Measurements from ENCODE around the gene LTBP1. TPM values are rescaled to one million over a fixed set of nuclear protein-coding genes. Genes with fewer than 3 reads are reported as not detected.
A peak's percentile ranks its signal among the peaks of the same experiment; 100 is the strongest.

LTBP1 gene
- total and polyA plus RNA-seq, 7 experiments from 2014 or later, result 0.29 to 2.1 TPM; not detected in 5

GRCh38 chr2:33086400-33087015 is 139.8 kb downstream of the LTBP1 start:
- H3K27ac Mint-ChIP-seq, result no peak overlapping the region
- H3K27me3 Mint-ChIP-seq, result peaks cover 5 to 27% (median 13%) of the 10 kb centered on the region in 5 donors
- no peaks in the 10 kb centered on the region for H3K27me3 ChIP-seq (ENCODE audit: control insufficient read depth in 2 of 2, insufficient read depth in 2 of 2, low read length in 2 of 2)
- no peak overlapping the region for H3K4me3 Mint-ChIP-seq
- DNase-seq (no peak), ATAC-seq (peak; percentile 44)
- CTCF ChIA-PET, result no interaction called here
- H3K4me3 ChIP-seq (ENCODE audit: low read length), result no peak overlapping the region
- no peaks in the 10 kb centered on the region for H3K4me1 ChIP-seq (ENCODE audit: control insufficient read depth in 2 of 2, insufficient read depth in 2 of 2, low read length in 2 of 2)
- POLR2A ChIA-PET, result no interaction called here
- no peak overlapping the region for H3K27ac ChIP-seq (ENCODE audit: low read depth, low read length)
- H3K36me3 ChIP-seq (ENCODE audit: control insufficient read depth in 2 of 3, insufficient read depth in 3 of 3, low read length in 3 of 3), result no peaks in the 10 kb centered on the region
- H3K36me3 Mint-ChIP-seq, result peaks cover 0 to 4% (median 0%) of the 10 kb centered on the region in 5 donors
- intact Hi-C loops (cut with micrococcal nuclease), result no loop called here
- H3K4me1 Mint-ChIP-seq, result peaks cover 0 to 11% (median 0%) of the 10 kb centered on the region in 7 donors
- H3K9me3 Mint-ChIP-seq, result peaks cover 0 to 6% (median 0%) of the 10 kb centered on the region in 11 donors
- H3K9me3 ChIP-seq (ENCODE audit: control insufficient read depth in 2 of 3, low read length in 3 of 3), result no peaks in the 10 kb centered on the region

GRCh38 chr2:33090553-33091134 is 143.9 kb downstream of the LTBP1 start:
- no peak for DNase-seq
- intact Hi-C loops (cut with micrococcal nuclease), result no loop called here
- H3K27ac Mint-ChIP-seq, result no peak overlapping the region
- Histone ChIP-seq H3K27ac (ENCODE audit: low read depth, low read length) (no peak overlapping the region), H3K4me1 (ENCODE audit: control insufficient read depth in 2 of 2, insufficient read depth in 2 of 2, low read length in 2 of 2) (no peaks in the 10 kb centered on the region), H3K27me3 (ENCODE audit: control insufficient read depth in 2 of 2, insufficient read depth in 2 of 2, low read length in 2 of 2) (no peaks in the 10 kb centered on the region), H3K9me3 (ENCODE audit: control insufficient read depth in 2 of 3, low read length in 3 of 3) (no peaks in the 10 kb centered on the region), H3K36me3 (ENCODE audit: control insufficient read depth in 2 of 3, insufficient read depth in 3 of 3, low read length in 3 of 3) (no peaks in the 10 kb centered on the region), H3K4me3 (ENCODE audit: low read length) (no peak overlapping the region)
- no peaks in the 10 kb centered on the region for H3K36me3 Mint-ChIP-seq
- peaks cover 0 to 16% (median 6%) of the 10 kb centered on the region in 5 donors for H3K27me3 Mint-ChIP-seq
- no peak overlapping the region for H3K4me3 Mint-ChIP-seq
- ATAC-seq, result no peak
- POLR2A ChIA-PET, result no interaction called here
- CTCF ChIA-PET, result no interaction called here
- peaks cover 0 to 11% (median 0%) of the 10 kb centered on the region in 11 donors for H3K9me3 Mint-ChIP-seq
- H3K4me1 Mint-ChIP-seq, result no peaks in the 10 kb centered on the region

GRCh38 chr2:33091541-33092123 is 144.9 kb downstream of the LTBP1 start:
- Mint-ChIP-seq H3K4me3 (no peak overlapping the region), H3K27ac (no peak overlapping the region), H3K9me3 (peaks cover 0 to 13% (median 2%) of the 10 kb centered on the region in 11 donors), H3K27me3 (peaks cover 0 to 16% (median 12%) of the 10 kb centered on the region in 5 donors), H3K4me1 (no peaks in the 10 kb centered on the region), H3K36me3 (no peaks in the 10 kb centered on the region)
- Histone ChIP-seq H3K9me3 (ENCODE audit: control insufficient read depth in 2 of 3, low read length in 3 of 3) (no peaks in the 10 kb centered on the region), H3K4me3 (ENCODE audit: low read length) (no peak overlapping the region), H3K27me3 (ENCODE audit: control insufficient read depth in 2 of 2, insufficient read depth in 2 of 2, low read length in 2 of 2) (no peaks in the 10 kb centered on the region), H3K4me1 (ENCODE audit: control insufficient read depth in 2 of 2, insufficient read depth in 2 of 2, low read length in 2 of 2) (no peaks in the 10 kb centered on the region), H3K27ac (ENCODE audit: low read depth, low read length) (no peak overlapping the region), H3K36me3 (ENCODE audit: control insufficient read depth in 2 of 3, insufficient read depth in 3 of 3, low read length in 3 of 3) (no peaks in the 10 kb centered on the region)
- ATAC-seq (no peak), DNase-seq (no peak)
- intact Hi-C loops (cut with micrococcal nuclease), result no loop called here
- POLR2A ChIA-PET, result no interaction called here
- CTCF ChIA-PET, result no interaction called here

- H3K4me3 Mint-ChIP-seq, result no peak overlapping the region
- Histone ChIP-seq H3K4me1 (ENCODE audit: control insufficient read depth in 2 of 2, insufficient read depth in 2 of 2, low read length in 2 of 2) (no peaks in the 10 kb centered on the region), H3K4me3 (ENCODE audit: low read length) (no peak overlapping the region), H3K27me3 (ENCODE audit: control insufficient read depth in 2 of 2, insufficient read depth in 2 of 2, low read length in 2 of 2) (no peaks in the 10 kb centered on the region), H3K27ac (ENCODE audit: low read depth, low read length) (no peak overlapping the region), H3K9me3 (ENCODE audit: control insufficient read depth in 2 of 3, low read length in 3 of 3) (no peaks in the 10 kb centered on the region), H3K36me3 (ENCODE audit: control insufficient read depth in 2 of 3, insufficient read depth in 3 of 3, low read length in 3 of 3) (no peaks in the 10 kb centered on the region)
- ATAC-seq, result no peak
- H3K27me3 Mint-ChIP-seq, result peaks cover 0 to 16% (median 12%) of the 10 kb centered on the region in 5 donors
- intact Hi-C loops (cut with micrococcal nuclease), result no loop called here
- H3K4me1 Mint-ChIP-seq, result no peaks in the 10 kb centered on the region
- CTCF ChIA-PET, result no interaction called here
- H3K9me3 Mint-ChIP-seq, result peaks cover 0 to 13% (median 2%) of the 10 kb centered on the region in 11 donors
- H3K36me3 Mint-ChIP-seq, result no peaks in the 10 kb centered on the region
- POLR2A ChIA-PET, result no interaction called here
- no peak for DNase-seq
- H3K27ac Mint-ChIP-seq, result no peak overlapping the region
Observed at GRCh38 chr2:33093283-33093993, 146.7 kb downstream of the LTBP1 start.

GRCh38 chr2:33094303-33094702 is 147.6 kb downstream of the LTBP1 start:
- Mint-ChIP-seq H3K36me3 (no peaks in the 10 kb centered on the region), H3K27ac (no peak overlapping the region), H3K27me3 (peaks cover 0 to 16% (median 12%) of the 10 kb centered on the region in 5 donors), H3K4me3 (no peak overlapping the region), H3K4me1 (no peaks in the 10 kb centered on the region), H3K9me3 (peaks cover 0 to 13% (median 2%) of the 10 kb centered on the region in 11 donors)
- H3K36me3 ChIP-seq (ENCODE audit: control insufficient read depth in 2 of 3, insufficient read depth in 3 of 3, low read length in 3 of 3), result no peaks in the 10 kb centered on the region
- ChIA-PET POLR2A (no interaction called here), CTCF (no interaction called here)
- no peak overlapping the region for H3K4me3 ChIP-seq (ENCODE audit: low read length)
- no peaks in the 10 kb centered on the region for H3K9me3 ChIP-seq (ENCODE audit: control insufficient read depth in 2 of 3, low read length in 3 of 3)
- intact Hi-C loops (cut with micrococcal nuclease), result no loop called here
- H3K27ac ChIP-seq (ENCODE audit: low read depth, low read length), result no peak overlapping the region
- ATAC-seq, result no peak
- H3K4me1 ChIP-seq (ENCODE audit: control insufficient read depth in 2 of 2, insufficient read depth in 2 of 2, low read length in 2 of 2), result no peaks in the 10 kb centered on the region
- H3K27me3 ChIP-seq (ENCODE audit: control insufficient read depth in 2 of 2, insufficient read depth in 2 of 2, low read length in 2 of 2), result no peaks in the 10 kb centered on the region
- no peak for DNase-seq

GRCh38 chr2:33099989-33100388 is 153.2 kb downstream of the LTBP1 start:
- no peaks in the 10 kb centered on the region for H3K36me3 ChIP-seq (ENCODE audit: control insufficient read depth in 2 of 3, insufficient read depth in 3 of 3, low read length in 3 of 3)
- no peak overlapping the region for H3K4me3 ChIP-seq (ENCODE audit: low read length)
- ChIA-PET POLR2A (no interaction called here), CTCF (no interaction called here)
- DNase-seq, result no peak
- H3K27ac ChIP-seq (ENCODE audit: low read depth, low read length), result no peak overlapping the region
- Mint-ChIP-seq H3K9me3 (peaks cover 0 to 10% (median 2%) of the 10 kb centered on the region in 11 donors), H3K27ac (no peak overlapping the region), H3K27me3 (peaks cover 9 to 19% (median 15%) of the 10 kb centered on the region in 5 donors), H3K4me3 (no peak overlapping the region), H3K4me1 (no peaks in the 10 kb centered on the region), H3K36me3 (no peaks in the 10 kb centered on the region)
- no peaks in the 10 kb centered on the region for H3K4me1 ChIP-seq (ENCODE audit: control insufficient read depth in 2 of 2, insufficient read depth in 2 of 2, low read length in 2 of 2)
- no peaks in the 10 kb centered on the region for H3K9me3 ChIP-seq (ENCODE audit: control insufficient read depth in 2 of 3, low read length in 3 of 3)
- H3K27me3 ChIP-seq (ENCODE audit: control insufficient read depth in 2 of 2, insufficient read depth in 2 of 2, low read length in 2 of 2), result no peaks in the 10 kb centered on the region
- ATAC-seq, result no peak
- intact Hi-C loops (cut with micrococcal nuclease), result no loop called here

All from naive thymus-derived CD4-positive, alpha-beta T cell (primary cell).